Gastroesophageal sphincter (tissue), 4 donors: Measurements from ENCODE around the gene DOLPP1. TPM values are rescaled to one million over a fixed set of nuclear protein-coding genes. Genes with fewer than 3 reads are reported as not detected.
A peak's percentile ranks its signal among the peaks of the same experiment; 100 is the strongest.

Experiments
- ATAC-seq: fragments of 150-250 bp; one replicate; pipeline ENCODE4 v1.9.1; 2016; ENCODE audit warnings: mild to moderate bottlenecking, moderate library complexity
- H3K27ac ChIP-seq, 4 donors: fragments of 200-600 bp; sonication (generic) in 3 of 4; 1 replicate in 3 of 4; 2 replicates in 1 of 4; pipeline ENCODE4 v1.5.1; 2016 to 2019
- H3K27me3 ChIP-seq: fragments of 200-600 bp; sonication (generic); one replicate; pipeline ENCODE4 v1.5.1; 2019
- H3K36me3 ChIP-seq, 2 donors: fragments of 200-600 bp; sonication (generic); one replicate each; pipeline ENCODE4 v1.5.1; 2019; ENCODE audit warnings: control low read depth in 1 of 2
- H3K4me1 ChIP-seq, 3 donors: fragments of 200-600 bp; sonication (generic); 1 replicate in 2 of 3; 2 replicates in 1 of 3; pipeline ENCODE4 v1.5.1; 2016 to 2019; ENCODE audit warnings: control low read depth in 2 of 3
- H3K4me3 ChIP-seq, 2 donors: fragments of 200-600 bp; sonication (generic); one replicate each; pipeline ENCODE4 v1.5.1; 2019; ENCODE audit warnings: mild to moderate bottlenecking in 1 of 2, moderate library complexity in 1 of 2
- H3K9me3 ChIP-seq, 3 donors: fragments of 200-600 bp; sonication (generic); one replicate each; pipeline ENCODE4 v1.5.1; 2017 to 2019; ENCODE audit warnings: control low read depth in 2 of 3
- CTCF ChIP-seq, 4 experiments: fragments of 200-600 bp in 2 of 4; fragments of 450-650 bp in 2 of 4; sonication (generic) in 1 of 4; IDR thresholded peaks; one replicate each; pipeline ENCODE4 v1.5.1; 2017 to 2019; ENCODE audit warnings: antibody characterized with exemption in 4 of 4, mild to moderate bottlenecking in 2 of 4, moderate library complexity in 2 of 4
- EP300 ChIP-seq: sonication (generic); formaldehyde crosslinking; IDR thresholded peaks from one replicate; pipeline ENCODE4 v1.6.1; 2017; ENCODE audit warnings: antibody characterized with exemption, mild to moderate bottlenecking
- POLR2A ChIP-seq, 2 donors: fragments of 450-650 bp; IDR thresholded peaks; one replicate each; pipeline ENCODE4 v1.6.1; 2017; ENCODE audit warnings: antibody characterized with exemption in 2 of 2, mild to moderate bottlenecking in 2 of 2, moderate library complexity in 1 of 2
- POLR2AphosphoS5 ChIP-seq: sonication (generic); formaldehyde crosslinking; IDR thresholded peaks from one replicate; pipeline ENCODE4 v1.6.1; 2017; ENCODE audit warnings: antibody characterized with exemption
- WGBS, 2 donors: methylation state at CpG; one replicate each; pipeline ENCODE4 v1.1.5; 2018; ENCODE audit warnings: low coverage in 1 of 2; 5-methylcytosine and 5-hydroxymethylcytosine counted together
- total RNA-seq, 4 donors: library from RNA; depleted of rRNA; stranded (reverse); fragments of >200 nt; gene quantifications; one replicate each; pipeline ENCODE4 v1.1.0, GENCODE V29; 2016

DOLPP1 gene
- total RNA-seq, 4 donors from 2014 or later = 2.7 to 6.2 (median 6.0) TPM

- no peaks in the 10 kb centered on the region for H3K4me1 ChIP-seq
- ATAC-seq = no peak
- peaks cover 0 to 92% of the 10 kb centered on the region in 2 donors for H3K36me3 ChIP-seq
- no peak overlapping the region for H3K4me3 ChIP-seq
- no peaks in the 10 kb centered on the region for H3K9me3 ChIP-seq
- no CpG with 5 or more reads among the region's 9 CpGs for WGBS, 2 donors
- no peak overlapping the region for H3K27ac ChIP-seq
- TF ChIP-seq POLR2AphosphoS5 (no peak), POLR2A (IDR thresholded peaks at IDR 0.05) (no peak), CTCF (IDR thresholded peaks at IDR 0.05) (no peak), EP300 (no peak)
- H3K27me3 ChIP-seq = no peaks in the 10 kb centered on the region
Measured at GRCh38 chr9:129063061-129063460, 17.9 kb upstream of the DOLPP1 start.

- Histone ChIP-seq H3K4me3 (no peak overlapping the region), H3K27ac (no peak overlapping the region), H3K9me3 (no peaks in the 10 kb centered on the region), H3K27me3 (no peaks in the 10 kb centered on the region), H3K4me1 (no peaks in the 10 kb centered on the region), H3K36me3 (peaks cover 0 to 93% of the 10 kb centered on the region in 2 donors)
- ATAC-seq = no peak
- WGBS, 2 donors = 96 to 100% methylated on average over 2 to 7 of the region's 8 CpGs
- TF ChIP-seq CTCF (IDR thresholded peaks at IDR 0.05) = no peak
- no peak for TF ChIP-seq POLR2A (IDR thresholded peaks at IDR 0.05)
- TF ChIP-seq EP300 = no peak
- TF ChIP-seq POLR2AphosphoS5 = no peak
Measured at GRCh38 chr9:129064499-129064908, 16.4 kb upstream of the DOLPP1 start.

- ATAC-seq = no peak
- Histone ChIP-seq H3K27me3 (no peaks in the 10 kb centered on the region), H3K36me3 (peaks cover 0 to 79% of the 10 kb centered on the region in 2 donors), H3K4me1 (no peaks in the 10 kb centered on the region), H3K4me3 (no peak overlapping the region), H3K9me3 (no peaks in the 10 kb centered on the region), H3K27ac (no peak overlapping the region)
- 100% methylated on average over 4 of the region's 19 CpGs; no CpG with 5 or more reads in 1 of the 2 donors for WGBS, 2 donors
- no peak for TF ChIP-seq POLR2A (IDR thresholded peaks at IDR 0.05)
Measured at GRCh38 chr9:129068110-129068509, 12.8 kb upstream of the DOLPP1 start.

GRCh38 chr9:129068990-129069861 is 11.7 kb upstream of the DOLPP1 start:
- WGBS, 2 donors = 98% methylated on average over 6 of the region's 31 CpGs; no CpG with 5 or more reads in 1 of the 2 donors
- TF ChIP-seq POLR2A (IDR thresholded peaks at IDR 0.05) (no peak), EP300 (no peak), CTCF (IDR thresholded peaks at IDR 0.05) (no peak), POLR2AphosphoS5 (no peak)

GRCh38 chr9:129069862-129070641 is 10.9 kb upstream of the DOLPP1 start:
- Histone ChIP-seq H3K9me3 (no peaks in the 10 kb centered on the region), H3K4me3 (no peak overlapping the region), H3K27ac (peak overlapping the region in 1 of 4 donors; percentile 2), H3K36me3 (peaks cover 0 to 60% of the 10 kb centered on the region in 2 donors), H3K4me1 (no peaks in the 10 kb centered on the region), H3K27me3 (no peaks in the 10 kb centered on the region)
- ATAC-seq = no peak
- WGBS, 2 donors = 95% methylated on average over 3 of the region's 26 CpGs; no CpG with 5 or more reads in 1 of the 2 donors
- no peak for TF ChIP-seq POLR2AphosphoS5
- TF ChIP-seq EP300 = no peak
- no peak for TF ChIP-seq POLR2A (IDR thresholded peaks at IDR 0.05)
- no peak for TF ChIP-seq CTCF (IDR thresholded peaks at IDR 0.05)

More at GRCh38 chr9:129068990-129069861, 11.7 kb upstream of the DOLPP1 start:
- no peaks in the 10 kb centered on the region for H3K9me3 ChIP-seq
- no peaks in the 10 kb centered on the region for H3K4me1 ChIP-seq
- no peak overlapping the region for H3K4me3 ChIP-seq
- H3K27me3 ChIP-seq = no peaks in the 10 kb centered on the region
- peak; percentile 55 for ATAC-seq
- peaks cover 0 to 68% of the 10 kb centered on the region in 2 donors for H3K36me3 ChIP-seq
- peak overlapping the region in 1 of 4 donors; percentile 2 for H3K27ac ChIP-seq
